HFFc6 (cell line): Measurements from ENCODE around the gene EMC8. TPM values are rescaled to one million over a fixed set of nuclear protein-coding genes. Genes with fewer than 3 reads are reported as not detected.
"Not testable (repeated sequence)": the region's sequence is repeated elsewhere in the genome, so short reads cannot be mapped to it uniquely, and the experiment has no call there.

Experiments used
- DNase-seq: peaks from one replicate; pipeline ENCODE4 v3.0.0-alpha.2; 2018
- H3K27ac Mint-ChIP-seq: 2 replicates; pipeline ENCODE4 v1.8.0; 2020; ENCODE audit warnings: mild to moderate bottlenecking, mixed read lengths
- H3K27me3 Mint-ChIP-seq: 2 replicates; pipeline ENCODE4 v1.8.0; 2021; ENCODE audit warnings: mild to moderate bottlenecking, moderate library complexity, mixed read lengths; ENCODE audit not compliant: insufficient read depth
- H3K36me3 Mint-ChIP-seq: 2 replicates; pipeline ENCODE4 v1.8.0; 2021; ENCODE audit warnings: low read depth, mixed read lengths
- H3K4me1 Mint-ChIP-seq: 2 replicates; pipeline ENCODE4 v1.8.0; 2020; ENCODE audit warnings: low read depth, mixed read lengths
- H3K4me3 Mint-ChIP-seq: 2 replicates; pipeline ENCODE4 v1.8.0; 2020; ENCODE audit warnings: mild to moderate bottlenecking, moderate library complexity, mixed read lengths
- H3K9me3 Mint-ChIP-seq: 2 replicates; pipeline ENCODE4 v1.8.0; 2020; ENCODE audit warnings: mild to moderate bottlenecking, mixed read lengths
- total RNA-seq, 6 experiments: library from RNA; stranded (reverse); fragmentation: NEBNext Ultra II Directional; extraction: Animal tissue kit (Norgen Biotek cat#: 25700); gene quantifications; 2 replicates in 1 of 6; 3 replicates in 5 of 6; pipeline ENCODE4 v1.2.3, GENCODE V29; 2021
- TF ChIP-seq, protein P1 (sequence below): fragments of 200-600 bp; sonication (generic); IDR thresholded peaks from 2 replicates; pipeline ENCODE4 v1.5.0; 2021; ENCODE audit warnings: antibody characterized with exemption, mild to moderate bottlenecking

The EMC8 gene
- total RNA-seq, 6 experiments from 2014 or later, result 31.7 to 38.4 (median 36.6) TPM

DNA sequence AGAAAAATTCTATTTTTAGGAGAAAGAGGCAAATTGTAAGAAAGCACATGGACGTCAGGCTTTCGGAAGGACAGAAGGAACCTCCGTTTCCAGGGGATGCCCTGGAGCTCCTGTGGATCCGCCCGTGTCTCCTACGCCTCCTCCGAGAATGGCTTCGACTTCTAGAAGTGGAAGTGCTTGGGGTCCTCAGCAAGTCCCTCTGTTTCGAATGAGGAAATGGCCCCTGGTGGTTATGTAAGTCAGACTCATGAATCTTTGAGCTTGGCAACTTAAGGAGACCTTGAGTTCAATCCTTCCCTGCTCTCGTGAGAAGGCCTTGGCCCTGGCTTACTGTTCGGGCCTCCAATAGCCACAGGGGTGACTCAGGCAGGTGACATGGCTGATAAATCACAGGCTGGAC is 39.0 kb upstream of the EMC8 start:
- DNase-seq, result no peak
- peaks cover 11% of the 10 kb centered on the region for H3K9me3 Mint-ChIP-seq
- no peaks in the 10 kb centered on the region for H3K4me1 Mint-ChIP-seq
- no peaks in the 10 kb centered on the region for H3K36me3 Mint-ChIP-seq
- peaks cover 59% of the 10 kb centered on the region for H3K27me3 Mint-ChIP-seq
- no peak overlapping the region for H3K27ac Mint-ChIP-seq
- TF ChIP-seq, protein P1, sequence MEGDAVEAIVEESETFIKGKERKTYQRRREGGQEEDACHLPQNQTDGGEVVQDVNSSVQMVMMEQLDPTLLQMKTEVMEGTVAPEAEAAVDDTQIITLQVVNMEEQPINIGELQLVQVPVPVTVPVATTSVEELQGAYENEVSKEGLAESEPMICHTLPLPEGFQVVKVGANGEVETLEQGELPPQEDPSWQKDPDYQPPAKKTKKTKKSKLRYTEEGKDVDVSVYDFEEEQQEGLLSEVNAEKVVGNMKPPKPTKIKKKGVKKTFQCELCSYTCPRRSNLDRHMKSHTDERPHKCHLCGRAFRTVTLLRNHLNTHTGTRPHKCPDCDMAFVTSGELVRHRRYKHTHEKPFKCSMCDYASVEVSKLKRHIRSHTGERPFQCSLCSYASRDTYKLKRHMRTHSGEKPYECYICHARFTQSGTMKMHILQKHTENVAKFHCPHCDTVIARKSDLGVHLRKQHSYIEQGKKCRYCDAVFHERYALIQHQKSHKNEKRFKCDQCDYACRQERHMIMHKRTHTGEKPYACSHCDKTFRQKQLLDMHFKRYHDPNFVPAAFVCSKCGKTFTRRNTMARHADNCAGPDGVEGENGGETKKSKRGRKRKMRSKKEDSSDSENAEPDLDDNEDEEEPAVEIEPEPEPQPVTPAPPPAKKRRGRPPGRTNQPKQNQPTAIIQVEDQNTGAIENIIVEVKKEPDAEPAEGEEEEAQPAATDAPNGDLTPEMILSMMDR, result no peak
- H3K4me3 Mint-ChIP-seq, result no peak overlapping the region

DNA sequence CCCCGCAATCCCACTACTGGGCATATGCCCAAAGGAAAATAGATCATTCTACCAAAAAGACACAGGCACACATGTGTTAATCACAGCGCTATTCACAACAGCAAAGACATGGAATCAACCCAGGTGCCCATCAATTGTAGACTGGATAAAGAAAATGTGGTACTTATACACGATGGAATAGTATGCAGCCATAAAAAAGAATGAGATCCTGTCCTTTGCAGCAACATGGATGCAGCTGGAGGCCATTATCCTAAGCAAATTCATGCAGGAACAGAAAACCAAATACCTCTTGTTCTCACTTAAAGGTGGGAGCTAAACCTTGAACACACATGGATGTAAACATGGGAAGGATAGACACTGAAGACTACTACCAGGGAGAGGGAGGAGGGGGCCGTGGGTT is 38.3 kb upstream of the EMC8 start:
- Mint-ChIP-seq H3K27me3 (peaks cover 62% of the 10 kb centered on the region), H3K9me3 (peaks cover 13% of the 10 kb centered on the region)
- not testable (repeated sequence) for H3K4me3 Mint-ChIP-seq, DNase-seq, H3K36me3 Mint-ChIP-seq, H3K4me1 Mint-ChIP-seq, H3K27ac Mint-ChIP-seq

DNA sequence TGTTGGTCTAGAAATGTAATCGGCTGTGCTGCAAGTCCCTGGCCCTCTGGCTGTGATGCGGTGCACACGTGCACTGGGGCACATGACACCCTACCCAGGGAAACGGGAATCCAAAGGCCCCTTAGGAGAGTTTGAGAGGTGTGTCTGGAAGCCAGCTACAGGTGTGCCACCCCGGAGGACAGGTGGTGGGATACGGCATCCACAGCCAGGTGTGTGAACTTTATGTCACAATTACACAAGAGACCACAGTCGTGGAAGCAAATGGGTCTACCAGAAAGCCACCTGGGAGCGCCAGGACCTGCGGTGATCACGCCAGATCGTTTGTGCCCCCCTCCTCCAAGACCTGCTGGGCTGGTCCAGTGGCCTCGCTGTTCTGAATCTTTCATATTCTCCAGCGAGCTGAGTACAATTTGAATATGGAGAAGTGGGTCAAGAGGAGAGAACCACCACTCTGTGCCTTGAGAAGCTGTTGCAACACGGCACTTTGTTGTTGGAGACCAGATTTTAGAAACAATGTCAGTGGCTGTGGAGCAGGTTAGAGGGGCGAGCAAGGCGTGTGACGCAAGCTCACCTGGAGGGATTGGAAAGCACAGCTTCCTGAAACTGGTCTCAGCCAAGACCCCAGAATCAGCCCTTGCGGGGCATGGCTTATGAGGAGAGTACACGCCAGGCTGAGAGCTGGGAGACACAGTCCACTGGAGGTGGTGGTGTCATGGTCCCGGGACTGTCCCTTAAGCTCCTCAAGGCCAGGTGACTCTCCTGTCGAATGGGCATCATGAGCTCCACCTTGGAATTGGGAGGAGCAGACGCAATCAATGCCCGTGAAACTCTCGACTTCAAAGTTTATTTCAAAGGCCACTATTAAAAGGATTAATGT is 37.6 kb upstream of the EMC8 start:
- Mint-ChIP-seq H3K4me1 (no peaks in the 10 kb centered on the region), H3K9me3 (peaks cover 11% of the 10 kb centered on the region), H3K36me3 (peaks cover 10% of the 10 kb centered on the region; the same call in 1 of the 2 replicates), H3K27ac (no peak overlapping the region), H3K4me3 (no peak overlapping the region), H3K27me3 (peaks cover 61% of the 10 kb centered on the region)
- DNase-seq, result no peak
- TF ChIP-seq, protein P1, result no peak

DNA sequence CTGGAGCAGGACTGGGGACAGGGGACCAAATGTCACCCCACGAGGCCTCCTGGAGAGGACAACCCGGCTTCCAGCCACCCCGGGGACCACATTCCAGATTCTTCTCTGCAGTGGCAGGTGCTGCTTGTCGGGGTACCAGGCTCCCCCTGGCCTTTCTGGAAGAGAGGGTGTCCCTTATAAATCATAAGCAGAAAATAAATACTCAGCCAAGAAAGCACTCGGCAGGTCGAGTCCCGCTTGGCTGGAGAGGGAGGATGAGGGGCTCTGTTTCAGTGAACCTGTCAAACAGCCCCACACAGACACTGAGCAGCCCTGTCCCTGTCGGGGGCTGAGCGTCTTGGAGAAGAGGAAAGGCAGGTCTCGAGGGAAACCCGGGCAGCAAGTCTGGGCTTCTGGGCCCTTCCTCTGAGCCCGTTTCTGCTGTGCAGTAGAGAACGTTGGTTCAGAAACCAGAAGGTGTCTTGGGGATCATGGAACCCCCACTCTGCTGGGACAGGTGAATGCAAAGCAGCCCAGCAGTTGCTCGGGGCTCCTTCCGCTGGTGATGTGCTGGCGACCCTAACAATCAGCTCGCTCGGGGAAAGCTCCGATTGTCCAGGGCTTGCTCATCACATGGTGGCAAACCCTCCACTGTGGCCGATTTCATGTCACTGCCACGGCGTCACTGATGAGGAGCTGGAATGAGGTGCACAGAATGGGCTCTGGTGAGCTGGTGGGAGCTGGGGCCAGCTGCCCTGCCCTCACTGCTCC is 36.8 kb upstream of the EMC8 start:
- H3K4me3 Mint-ChIP-seq, result no peak overlapping the region
- TF ChIP-seq, protein P1, result no peak
- DNase-seq, result no peak
- no peaks in the 10 kb centered on the region for H3K4me1 Mint-ChIP-seq
- peaks cover 61% of the 10 kb centered on the region for H3K27me3 Mint-ChIP-seq
- peaks cover 10% of the 10 kb centered on the region; the same call in 1 of the 2 replicates for H3K36me3 Mint-ChIP-seq
- no peak overlapping the region for H3K27ac Mint-ChIP-seq
- peaks cover 11% of the 10 kb centered on the region for H3K9me3 Mint-ChIP-seq

DNA sequence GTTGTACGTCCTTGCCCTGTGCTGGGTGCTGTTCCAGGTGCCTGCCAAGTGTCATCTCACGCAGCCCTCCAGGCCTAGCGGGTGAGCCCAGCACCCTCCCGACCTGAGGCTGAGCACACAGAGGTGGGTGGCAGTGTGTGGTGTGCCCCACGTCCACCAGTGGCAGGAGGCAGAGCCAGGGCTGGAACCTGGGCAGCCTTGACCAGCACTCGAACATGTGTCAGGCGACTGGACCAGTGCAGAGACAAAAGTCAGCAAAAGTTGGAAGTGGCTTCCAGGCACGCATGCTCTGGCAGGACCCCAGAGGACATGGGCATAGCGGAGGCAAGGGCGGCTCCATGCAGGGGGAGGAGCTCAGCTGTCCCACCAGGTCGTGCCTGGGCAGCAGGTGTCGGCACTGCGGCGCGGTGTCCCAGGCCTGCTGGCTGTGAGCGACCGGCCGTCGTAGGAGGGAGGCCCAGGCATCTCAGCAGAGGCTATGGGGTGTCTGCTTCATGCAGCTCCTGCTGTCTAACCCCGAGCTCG is 35.9 kb upstream of the EMC8 start:
- no peak overlapping the region for H3K4me3 Mint-ChIP-seq
- no peak for DNase-seq
- peaks cover 61% of the 10 kb centered on the region for H3K27me3 Mint-ChIP-seq
- peaks cover 11% of the 10 kb centered on the region for H3K9me3 Mint-ChIP-seq
- TF ChIP-seq, protein P1, result no peak
- H3K36me3 Mint-ChIP-seq, result peaks cover 10% of the 10 kb centered on the region; the same call in 1 of the 2 replicates
- no peaks in the 10 kb centered on the region for H3K4me1 Mint-ChIP-seq
- no peak overlapping the region for H3K27ac Mint-ChIP-seq
